NCI-H1105 treated with DMSO at 0.1 percent for 48 hours (cell line): ENCODE measurements around the gene SASH1.

Source experiments
- DNase-seq: peaks from one replicate; lab custom pipeline; 2025; lab: John Stamatoyannopoulos, UW

The SASH1 gene

DNA sequence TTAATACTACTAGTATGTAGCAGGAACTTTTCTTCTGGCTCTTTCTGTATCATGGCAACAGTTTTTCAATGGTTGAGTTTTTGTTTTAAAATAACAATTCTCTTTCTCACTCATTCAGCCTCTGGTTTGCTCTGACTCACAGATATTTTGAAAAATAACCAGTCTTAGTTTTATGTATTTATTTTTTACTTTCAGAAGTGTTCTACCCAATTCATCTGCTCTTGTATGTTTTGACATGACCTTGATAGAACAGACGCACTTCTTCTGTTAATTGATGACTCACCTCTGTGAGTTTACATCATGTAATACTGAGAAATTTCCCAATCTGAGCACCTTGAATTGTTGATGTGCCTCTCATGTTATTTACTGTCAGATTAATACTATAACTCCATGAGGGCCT, 178.9 kb downstream of the SASH1 start:
- no peak for DNase-seq

- DNase-seq = no peak
These were observed 180.4 kb downstream of the SASH1 start for GRCh38 chr6:148523048-148523447.

DNA sequence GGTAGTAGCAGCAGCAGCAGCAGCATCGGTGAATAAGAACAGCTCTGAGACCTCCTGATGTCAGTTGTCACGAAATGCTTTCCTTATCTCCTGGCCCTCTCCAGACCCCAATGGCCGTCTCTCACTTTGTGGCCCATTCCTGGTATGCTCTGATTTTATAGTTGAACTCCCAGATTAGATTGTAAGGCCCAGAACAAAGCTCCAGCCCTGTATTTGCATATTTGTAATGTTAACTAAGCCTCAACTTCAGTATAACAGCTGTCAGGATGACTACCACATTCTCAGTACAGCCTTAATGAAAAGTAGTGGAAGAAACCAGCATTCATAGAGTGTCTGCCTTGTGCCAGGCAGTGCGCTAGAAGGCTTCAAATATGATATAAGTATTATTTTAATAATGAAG, 180.9 kb downstream of the SASH1 start:
- DNase-seq = no peak

- DNase-seq = no peak
These were observed 181.8 kb downstream of the SASH1 start for GRCh38 chr6:148524471-148524882.

DNA sequence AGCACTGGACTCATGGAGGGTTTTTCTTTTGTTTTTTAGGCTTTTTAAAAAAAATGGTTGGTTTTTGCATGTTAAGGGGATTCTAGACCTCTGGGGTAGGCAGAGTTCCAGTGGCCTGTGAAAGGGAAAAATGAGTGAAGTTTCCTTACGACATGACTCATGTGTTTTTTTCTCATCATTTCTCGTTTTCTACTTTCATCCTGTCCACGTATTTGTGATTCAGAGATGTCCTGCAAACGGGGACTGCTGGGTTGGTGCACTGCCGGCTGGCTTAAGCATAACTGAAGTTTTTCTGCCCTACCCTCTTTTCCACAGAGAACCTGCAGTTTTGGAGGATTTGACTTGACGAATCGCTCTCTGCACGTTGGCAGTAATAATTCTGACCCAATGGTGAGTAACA, 182.3 kb downstream of the SASH1 start:
- DNase-seq = no peak

DNA sequence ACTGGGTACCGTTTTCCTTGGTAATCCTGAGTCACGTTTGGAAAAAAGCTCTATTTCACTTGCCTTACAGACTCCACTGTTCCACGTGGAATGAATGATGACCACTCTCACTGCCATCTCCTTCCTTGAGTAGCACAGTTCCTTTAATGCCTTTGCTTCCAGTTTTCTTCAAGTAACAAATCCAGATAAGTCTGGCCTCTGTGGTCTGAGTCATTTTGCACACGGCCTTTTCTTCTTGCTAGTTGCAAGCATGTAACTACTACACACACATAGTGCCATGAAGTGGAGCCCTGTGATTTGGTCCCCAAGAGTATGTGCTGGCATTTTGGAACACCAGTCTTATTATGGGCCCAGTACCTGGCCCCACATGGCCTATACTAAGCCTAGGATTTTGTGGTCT, 182.8 kb downstream of the SASH1 start:
- DNase-seq = no peak

DNA sequence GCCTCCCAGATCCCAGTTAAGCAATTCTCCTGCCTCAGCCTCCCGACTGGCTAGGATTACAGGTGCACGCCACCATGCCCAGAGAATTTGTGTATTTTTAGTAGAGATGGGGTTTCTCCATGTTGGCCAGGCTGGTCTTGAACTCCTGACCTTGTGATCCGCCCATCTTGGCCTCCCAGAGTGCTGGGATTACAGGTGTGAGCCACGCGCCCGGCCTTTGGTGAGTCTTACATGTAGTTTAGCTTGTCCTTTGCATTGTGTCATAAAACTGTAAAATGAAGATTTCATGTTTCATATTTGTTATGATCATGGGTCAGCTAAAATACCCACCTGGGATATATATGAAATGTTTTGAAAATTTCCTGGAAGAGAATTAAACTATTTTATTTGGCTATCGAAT, 183.5 kb downstream of the SASH1 start:
- no peak for DNase-seq

GRCh38 chr6:148528292-148528691, 185.7 kb downstream of the SASH1 start:
- DNase-seq = no peak

DNA sequence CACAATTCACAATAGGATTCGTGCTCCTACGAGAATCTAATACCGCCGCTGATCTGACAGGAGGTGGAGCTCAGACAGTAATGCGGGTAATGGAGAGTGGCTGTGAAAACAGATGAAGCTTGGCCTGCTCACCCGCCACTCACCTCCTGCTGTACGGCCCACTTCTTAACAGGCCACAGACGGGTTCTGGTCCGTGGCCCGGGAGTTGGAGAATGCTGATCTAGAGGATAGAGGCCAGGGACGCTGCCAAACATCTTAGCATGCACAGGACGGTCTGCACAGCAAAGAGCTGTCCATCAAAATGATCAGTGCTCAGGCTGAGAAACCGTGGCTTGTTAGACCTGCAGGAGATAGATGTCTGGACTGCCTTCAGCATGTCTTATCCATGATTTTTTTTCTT, 186.4 kb downstream of the SASH1 start:
- DNase-seq = no peak

DNA sequence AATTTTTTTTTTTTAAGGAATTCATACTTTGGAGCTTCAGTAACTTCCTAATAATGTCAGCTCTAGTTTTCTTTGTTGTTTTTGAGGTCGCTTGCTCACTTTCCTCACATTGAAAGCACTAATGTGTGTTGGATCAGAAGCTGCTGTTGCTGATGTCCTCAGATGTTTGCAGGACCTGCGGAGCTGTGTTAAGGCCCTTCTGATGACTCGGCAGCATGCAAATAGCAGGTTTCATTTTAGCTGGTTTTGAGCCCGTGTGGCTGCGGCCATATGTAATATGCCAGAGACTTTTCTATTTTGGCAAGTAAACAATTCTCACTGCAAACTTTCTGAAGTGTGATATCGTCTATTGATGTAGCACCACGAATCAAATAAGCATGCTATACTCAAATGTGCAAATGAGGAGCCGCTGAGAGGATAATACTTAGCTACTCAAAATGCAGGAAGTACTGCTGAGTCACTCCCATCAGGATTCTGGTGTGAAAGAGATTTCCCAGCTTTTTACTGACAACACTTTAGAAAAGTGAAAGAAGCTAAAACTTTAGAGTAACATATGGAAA, 187.8 kb downstream of the SASH1 start:
- no peak for DNase-seq

GRCh38 chr6:148530976-148531375, 188.3 kb downstream of the SASH1 start:
- DNase-seq = no peak

- no peak for DNase-seq
These were observed 190.1 kb downstream of the SASH1 start for GRCh38 chr6:148532698-148533097.

- DNase-seq = no peak
These were observed 190.9 kb downstream of the SASH1 start for GRCh38 chr6:148533309-148534107.

DNA sequence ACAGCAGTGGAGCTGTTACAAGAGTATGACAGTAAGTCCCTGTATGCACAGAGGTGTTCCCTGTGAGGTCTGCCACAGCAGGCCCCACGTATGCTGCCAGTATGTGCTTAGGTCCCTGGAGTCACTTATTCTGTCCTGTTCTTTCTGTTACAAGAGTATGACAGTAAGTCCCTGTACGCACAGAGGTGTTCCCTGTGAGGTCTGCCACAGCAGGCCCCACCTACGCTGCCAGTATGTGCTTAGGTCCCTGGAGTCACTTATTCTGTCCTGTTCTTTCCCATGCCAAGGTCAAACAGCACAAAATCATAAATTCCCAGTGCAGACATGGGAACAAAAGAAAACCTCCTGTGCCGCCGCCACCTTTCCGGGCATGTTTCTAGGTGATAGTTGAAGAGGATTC, 192.2 kb downstream of the SASH1 start:
- no peak for DNase-seq

DNA sequence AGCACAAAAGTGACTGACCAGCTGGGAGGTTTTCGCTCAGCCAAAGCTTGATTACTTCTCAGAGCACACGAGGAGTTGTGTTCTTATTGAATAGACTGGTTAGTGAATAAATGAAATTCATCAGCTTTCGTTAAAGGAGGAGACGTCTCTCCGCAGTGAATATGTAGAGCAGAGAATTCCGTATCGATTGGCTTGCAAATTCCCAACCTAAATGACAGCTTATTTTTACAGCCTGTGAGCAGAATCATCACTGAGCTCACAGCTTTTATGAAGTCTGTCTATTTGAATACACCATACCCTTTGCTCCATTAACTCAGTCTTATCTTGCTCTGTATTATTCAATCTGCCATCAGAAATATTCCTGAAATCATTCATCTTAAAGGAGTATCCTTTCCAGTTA, 192.7 kb downstream of the SASH1 start:
- no peak for DNase-seq

DNA sequence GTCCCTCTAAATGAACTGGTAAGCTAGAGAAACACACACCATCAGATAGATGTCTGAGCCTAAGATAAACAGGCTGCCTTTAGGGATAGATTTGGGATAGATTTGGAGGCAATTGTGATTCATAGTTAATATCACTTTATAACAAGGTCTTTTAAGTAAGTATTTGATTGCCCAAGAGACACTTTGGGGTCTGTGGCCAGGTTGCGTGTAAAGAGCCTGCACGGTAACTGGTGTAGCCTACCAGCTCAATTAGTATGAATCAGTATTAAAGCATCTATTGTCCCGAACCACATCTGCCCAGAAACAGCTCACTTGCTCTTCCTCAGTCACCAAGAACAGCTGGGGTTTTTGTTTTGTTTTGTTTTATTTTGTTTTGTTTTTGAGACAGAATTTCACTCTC, 193.3 kb downstream of the SASH1 start:
- DNase-seq = no peak

GRCh38 chr6:148538261-148539190, 195.9 kb downstream of the SASH1 start:
- no peak for DNase-seq

- DNase-seq = no peak
These were observed 200.9 kb downstream of the SASH1 start for GRCh38 chr6:148543540-148543939.

- DNase-seq = no peak
These were observed 201.8 kb downstream of the SASH1 start for GRCh38 chr6:148544421-148544820.

DNA sequence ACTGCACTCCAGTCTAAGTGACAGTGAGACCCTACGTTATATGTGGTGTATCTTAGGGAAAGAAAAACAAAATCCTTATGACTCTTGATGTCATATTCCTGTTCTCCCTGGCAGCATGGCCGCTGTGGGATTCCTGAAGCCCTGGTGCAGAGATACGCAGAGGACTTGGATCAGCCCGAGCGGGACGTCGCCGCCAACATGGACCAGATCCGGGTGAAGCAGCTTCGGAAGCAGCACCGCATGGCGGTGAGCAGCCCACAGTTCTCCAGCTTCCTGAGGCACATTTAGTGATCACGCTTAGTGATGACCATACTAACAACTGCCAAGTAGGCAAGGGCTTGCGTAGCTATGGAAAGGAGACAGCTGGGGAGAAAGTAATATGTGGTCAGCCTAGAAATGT, 203.3 kb downstream of the SASH1 start:
- DNase-seq = no peak

DNA sequence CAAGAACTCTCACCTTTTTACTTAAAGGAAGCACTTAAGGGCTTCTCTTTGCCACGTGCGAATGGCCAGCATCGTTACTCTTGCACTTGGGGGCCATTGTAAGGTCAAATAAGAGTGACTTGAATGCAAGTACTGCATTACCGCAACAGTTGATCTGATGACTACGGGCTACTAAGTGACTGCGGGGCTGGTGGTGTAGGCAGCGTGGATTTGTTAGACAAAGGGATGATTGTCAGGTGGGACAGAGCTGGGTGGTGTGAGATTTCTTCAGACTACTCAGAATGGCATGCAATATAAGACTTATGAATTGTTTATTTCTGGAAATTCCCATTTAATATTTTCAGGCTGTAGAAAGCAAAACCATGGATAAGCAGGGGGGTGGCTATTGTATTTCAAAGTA, 204.5 kb downstream of the SASH1 start:
- DNase-seq = no peak

DNA sequence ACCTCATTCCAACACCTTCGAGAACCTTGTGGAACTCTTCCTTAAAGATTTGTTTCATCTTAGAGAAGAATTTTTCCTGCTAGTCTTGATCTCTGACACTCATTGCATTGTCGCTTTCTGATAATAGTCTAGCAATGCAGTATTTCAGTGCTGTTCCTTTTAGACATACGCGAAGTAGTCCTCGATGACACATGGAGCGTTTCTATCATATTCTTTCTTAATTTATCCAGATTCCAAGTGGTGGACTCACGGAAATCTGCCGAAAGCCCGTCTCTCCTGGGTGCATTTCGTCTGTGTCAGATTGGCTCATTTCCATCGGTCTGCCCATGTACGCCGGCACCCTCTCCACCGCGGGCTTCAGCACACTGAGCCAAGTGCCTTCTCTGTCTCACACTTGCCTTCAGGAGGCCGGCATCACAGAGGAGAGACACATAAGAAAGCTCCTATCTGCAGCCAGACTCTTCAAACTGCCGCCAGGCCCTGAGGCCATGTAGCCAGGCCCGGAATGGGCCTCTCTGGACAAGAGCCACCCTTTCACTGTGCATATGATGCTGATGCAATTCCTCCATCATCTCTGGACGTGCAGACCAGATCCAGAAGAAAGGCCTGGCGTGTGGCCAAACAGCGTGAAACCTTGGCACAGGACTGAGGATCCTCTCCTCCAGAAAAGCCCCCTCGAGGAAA, 205.6 kb downstream of the SASH1 start:
- no peak for DNase-seq
